ENCODE measurements around the gene BAHD1.

The BAHD1 gene

DNA sequence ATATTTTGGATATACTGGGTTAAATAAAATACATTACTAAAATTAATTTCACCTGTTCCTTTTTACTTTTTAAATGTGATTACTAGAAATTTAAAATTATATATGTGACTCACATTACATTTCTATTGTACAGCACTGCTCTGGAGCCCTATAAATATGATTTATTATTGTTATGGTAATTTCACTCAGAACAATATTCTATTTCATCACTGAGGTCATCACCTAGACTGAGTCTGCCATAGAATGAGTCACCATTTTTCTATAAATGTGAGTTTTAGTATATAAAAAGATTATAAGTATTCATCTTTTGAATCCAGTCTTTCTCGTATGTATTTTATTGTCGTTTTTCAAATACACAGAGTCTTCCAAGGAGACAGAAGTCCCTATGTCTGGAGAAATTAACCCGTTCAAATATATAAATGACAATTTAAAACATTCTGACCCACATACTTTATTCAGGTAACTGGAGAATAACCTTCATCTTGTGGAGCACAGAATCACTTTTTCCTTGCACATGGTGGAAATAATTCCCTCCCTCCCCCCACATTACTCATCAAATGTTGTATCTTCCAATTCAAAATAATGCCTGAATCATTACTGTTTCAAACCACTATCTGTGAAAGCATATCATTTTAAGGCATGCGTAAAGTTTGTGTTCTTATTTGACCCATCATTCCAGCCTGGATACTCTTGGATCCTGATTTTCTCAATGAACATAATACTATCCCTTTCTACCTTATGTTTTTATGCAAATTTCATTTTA, 60.0 kb downstream of the BAHD1 start:
- no peak for DNase-seq

DNA sequence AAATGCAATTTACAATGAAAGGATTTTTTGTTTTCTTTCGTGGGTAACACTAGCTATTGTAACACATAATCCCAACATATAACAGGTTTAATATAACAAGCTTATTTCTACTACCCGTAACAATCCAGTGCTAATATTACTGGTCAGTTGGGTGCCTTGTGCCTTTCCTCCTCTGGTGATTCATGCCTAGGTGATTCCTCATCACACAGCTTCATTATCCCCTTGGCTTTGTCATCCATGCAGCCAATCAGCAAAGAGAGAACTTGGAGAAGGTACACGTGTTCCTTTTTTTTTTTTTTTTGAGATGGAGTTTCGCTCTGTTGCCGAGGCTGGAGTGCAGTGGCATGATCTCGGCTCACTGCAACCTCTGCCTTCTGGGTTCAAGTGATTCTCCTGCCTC, 60.7 kb downstream of the BAHD1 start:
- no peak for DNase-seq

DNA sequence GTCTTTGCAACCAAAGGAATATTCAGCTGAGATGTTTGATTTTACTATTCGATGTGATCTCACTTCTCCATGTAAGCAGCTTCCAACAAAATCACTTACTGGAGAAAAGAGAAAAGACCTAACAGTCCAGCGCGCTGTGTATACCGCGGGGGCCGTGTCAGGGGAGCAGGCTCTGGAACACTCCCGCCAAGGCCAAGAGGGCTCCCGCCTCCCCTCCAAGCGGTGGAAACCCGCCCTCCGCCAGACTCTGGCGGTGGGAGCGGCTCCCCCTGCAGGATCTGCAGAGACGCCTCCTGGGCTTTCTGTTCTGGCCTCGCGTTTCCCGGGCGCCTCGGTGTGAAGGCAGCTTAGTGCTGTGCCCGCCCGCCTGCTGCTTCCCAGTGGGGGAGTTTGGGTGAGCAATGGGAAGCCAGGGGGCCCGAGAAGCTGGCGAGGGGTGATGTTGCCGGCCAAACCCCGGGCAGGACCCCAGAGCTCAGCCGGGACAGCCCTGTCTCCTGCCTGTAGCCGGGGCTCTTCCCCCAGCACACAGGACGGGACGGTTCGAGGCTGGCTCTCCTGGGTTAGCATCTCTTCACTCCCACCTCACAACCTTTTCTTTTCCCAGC, 66.3 kb downstream of the BAHD1 start:
- DNase-seq: peak; percentile 34

DNA sequence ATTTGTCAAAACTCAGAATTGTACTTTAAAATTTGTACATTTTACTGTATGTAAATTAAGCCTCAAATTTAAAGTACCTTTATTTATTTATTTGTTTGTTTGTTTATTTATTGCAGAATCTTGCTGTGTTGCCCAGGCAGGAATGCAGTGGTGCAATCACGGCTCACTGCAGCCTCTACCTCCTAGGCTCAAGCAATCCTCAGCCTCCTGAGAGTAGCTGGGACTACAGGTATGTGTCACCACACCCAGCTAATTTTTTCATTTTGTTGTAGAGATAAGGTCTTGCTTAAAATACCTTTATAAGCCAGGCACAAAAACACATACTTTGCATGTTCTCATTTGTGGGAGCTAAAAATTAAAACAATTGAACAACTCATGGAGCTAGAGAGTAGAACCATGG, 67.5 kb downstream of the BAHD1 start:
- DNase-seq: no peak

DNA sequence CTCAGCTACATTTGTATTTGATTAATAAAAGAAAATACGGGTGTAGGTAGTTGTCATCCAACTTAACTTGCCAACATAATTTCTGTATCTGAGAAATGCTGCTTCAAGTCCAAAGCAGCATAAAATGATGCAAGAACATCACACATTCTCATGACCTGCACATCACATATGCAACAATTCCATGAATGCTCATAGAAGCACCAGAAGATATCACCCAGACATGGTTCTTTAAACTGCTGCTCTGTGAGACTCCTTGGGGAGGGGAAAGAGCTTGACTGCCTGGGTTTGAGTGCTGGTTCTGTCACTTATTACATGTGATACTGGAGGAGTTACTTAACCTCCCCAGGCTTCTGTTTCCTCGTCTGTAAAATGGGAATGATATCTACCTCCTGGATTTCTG, 69.4 kb downstream of the BAHD1 start:
- DNase-seq: no peak

DNA sequence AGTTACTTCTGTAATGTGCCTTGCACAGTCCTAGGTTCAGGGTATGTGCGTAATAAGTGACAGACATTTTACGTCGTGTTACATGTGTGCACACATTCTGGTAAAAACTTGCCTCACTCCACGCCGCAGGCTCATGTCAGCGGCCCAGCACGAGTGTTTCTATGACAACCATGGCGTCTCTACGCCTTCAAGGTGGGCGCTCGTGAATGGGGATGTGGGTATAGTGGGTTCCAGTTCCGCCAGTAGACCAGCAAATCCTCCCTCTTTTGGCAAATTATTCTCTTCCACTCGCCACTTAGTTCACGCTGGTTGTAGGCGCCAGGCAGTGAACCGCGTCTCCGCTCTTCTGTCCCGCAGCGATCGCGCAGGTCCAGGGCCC, 70.3 kb downstream of the BAHD1 start:
- DNase-seq: no peak

DNA sequence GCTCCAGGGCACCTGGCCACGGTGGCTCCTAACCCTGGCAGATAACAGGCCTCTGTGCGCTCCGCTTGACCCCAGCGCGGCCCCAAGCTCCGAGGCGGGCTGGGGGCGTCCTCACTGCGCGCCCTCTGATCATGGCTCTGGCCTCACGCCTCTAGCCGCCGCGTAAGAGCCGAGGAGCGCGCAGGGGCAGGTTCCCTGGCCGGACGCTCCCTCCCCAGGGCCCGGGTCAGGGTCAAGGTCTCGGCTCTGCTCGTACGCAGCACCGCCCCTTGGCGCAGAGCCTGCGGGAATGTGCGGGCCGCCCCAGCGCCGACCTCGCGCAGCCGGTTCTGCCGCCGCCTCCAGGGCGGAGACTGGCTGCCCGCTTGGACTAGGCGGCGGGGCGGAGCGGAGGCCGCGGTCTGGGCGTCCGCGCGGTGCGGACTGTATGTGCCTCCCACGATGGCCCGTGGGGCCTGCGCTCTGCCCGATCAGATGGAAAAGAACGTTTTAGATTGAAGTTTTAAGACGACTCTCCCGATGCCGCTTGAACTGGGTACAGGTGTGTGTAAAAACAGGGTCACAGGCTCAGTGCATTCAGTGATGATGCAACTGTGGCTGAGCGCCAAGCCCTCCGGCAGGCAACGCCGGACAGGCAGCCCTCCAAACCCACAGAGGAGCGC, 70.8 kb downstream of the BAHD1 start:
- no peak for DNase-seq

DNA sequence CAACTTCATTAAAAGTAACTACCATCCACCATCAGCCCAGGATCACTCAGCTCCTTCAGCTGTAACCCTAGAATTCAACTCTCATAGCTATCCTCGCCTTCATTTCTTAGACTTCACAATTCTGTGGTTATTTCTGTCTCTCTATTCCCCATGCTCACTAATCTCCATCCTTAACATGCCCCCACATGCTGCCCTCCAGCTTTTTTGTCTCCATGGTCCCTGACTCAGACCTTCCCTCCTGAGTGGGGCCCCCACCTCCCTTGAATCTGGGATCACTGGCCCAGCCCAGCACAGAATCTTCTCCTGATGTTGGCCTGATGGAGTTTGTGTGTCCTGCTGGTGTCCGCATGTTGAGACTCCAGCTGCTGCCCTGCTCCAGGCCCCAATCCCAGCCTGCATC, 71.7 kb downstream of the BAHD1 start:
- no peak for DNase-seq

DNA sequence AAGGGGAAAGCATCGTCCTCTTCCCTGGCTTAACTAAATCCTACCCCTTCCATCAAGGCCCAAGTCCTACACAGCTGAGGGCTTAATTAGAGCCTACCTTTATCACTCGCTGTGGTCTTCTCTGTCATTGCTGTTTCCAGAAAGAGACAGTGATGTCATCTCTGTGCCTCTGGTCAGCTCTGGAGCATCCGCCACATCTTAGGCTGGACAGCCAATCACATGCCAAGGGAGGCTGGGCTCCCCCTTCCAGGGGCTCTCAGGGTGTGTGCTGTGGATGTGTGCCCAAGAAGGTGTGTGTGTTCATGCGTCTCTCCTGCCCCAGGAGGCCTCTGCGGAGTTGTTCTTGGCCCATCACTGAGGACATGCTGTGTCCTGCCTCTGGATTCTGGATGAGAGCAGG, 72.9 kb downstream of the BAHD1 start:
- DNase-seq: no peak

DNA sequence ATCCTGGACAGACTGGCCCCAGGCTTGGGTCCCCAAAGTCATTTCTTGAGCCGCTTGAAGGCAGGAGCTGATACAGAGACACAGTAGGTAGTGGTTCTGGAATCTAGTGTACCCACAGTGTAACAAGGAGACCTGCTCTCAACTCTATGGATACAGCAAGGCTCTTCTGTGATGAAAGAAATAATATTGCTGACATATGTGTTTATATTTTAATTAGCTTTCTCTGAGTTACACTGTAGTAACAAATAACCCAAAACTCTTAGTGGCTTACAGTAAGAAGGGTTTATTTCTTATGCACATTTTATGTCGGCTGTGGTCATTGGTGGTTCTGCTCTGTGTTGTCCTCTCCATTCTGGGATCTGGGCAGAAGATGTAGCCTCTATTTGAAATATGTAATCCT, 75.6 kb downstream of the BAHD1 start:
- DNase-seq: no peak
